GM23338 (cell line): Measurements from ENCODE around the gene GPR142. TPM values are rescaled to one million over a fixed set of nuclear protein-coding genes. Genes with fewer than 3 reads are reported as not detected.

Experiments
- ATAC-seq: fragments of 200-7000 bp; cut with Tn5 transposase; 3 replicates; pipeline ENCODE4 v1.9.1; 2020
- DNase-seq: peaks from one replicate; pipeline ENCODE4 v3.0.0-alpha.2; 2015; ENCODE audit warnings: low spot score
- H2AFZ ChIP-seq: fragments of 200-600 bp; sonication (generic); 2 replicates; pipeline ENCODE4 v1.8.0; 2016; ENCODE audit warnings: antibody characterized with exemption, mild to moderate bottlenecking, moderate library complexity
- H3F3A ChIP-seq: fragments of 200-600 bp; sonication (generic); replicated peaks from 2 replicates; pipeline ENCODE4 v1.8.0; 2017; ENCODE audit warnings: antibody characterized with exemption, mixed run types, low read depth
- H3K27ac ChIP-seq: fragments of 200-600 bp; sonication (generic); 2 replicates; pipeline ENCODE4 v1.6.1; 2016; ENCODE audit warnings: low read depth
- H3K27me3 ChIP-seq: fragments of 200-600 bp; sonication (generic); 2 replicates; pipeline ENCODE4 v1.8.0; 2016; ENCODE audit warnings: mild to moderate bottlenecking, mixed run types, moderate library complexity; ENCODE audit not compliant: insufficient read depth
- H3K36me3 ChIP-seq: fragments of 200-600 bp; sonication (generic); 2 replicates; pipeline ENCODE4 v1.8.0; 2016; ENCODE audit warnings: mild to moderate bottlenecking; ENCODE audit not compliant: insufficient read depth
- H3K4me1 ChIP-seq: fragments of 200-600 bp; sonication (generic); 2 replicates; pipeline ENCODE4 v1.8.0; 2016; ENCODE audit warnings: mild to moderate bottlenecking, moderate library complexity; ENCODE audit not compliant: insufficient read depth
- H3K4me2 ChIP-seq: fragments of 200-600 bp; sonication (generic); 2 replicates; pipeline ENCODE4 v1.7.1; 2017; ENCODE audit warnings: mixed run types
- H3K4me3 ChIP-seq: fragments of 200-600 bp; sonication (generic); 2 replicates; pipeline ENCODE4 v1.6.1; 2016; ENCODE audit warnings: mixed run types
- H3K79me2 ChIP-seq: fragments of 200-600 bp; sonication (generic); replicated peaks from 2 replicates; pipeline ENCODE4 v1.8.0; 2017; ENCODE audit warnings: mild to moderate bottlenecking; ENCODE audit not compliant: insufficient read depth
- H3K9me2 ChIP-seq: fragments of 200-600 bp; sonication (generic); 2 replicates; pipeline ENCODE4 v1.8.0; 2017; ENCODE audit not compliant: insufficient read depth
- H4K20me1 ChIP-seq: fragments of 200-600 bp; sonication (generic); replicated peaks from 2 replicates; pipeline ENCODE4 v1.8.0; 2017; ENCODE audit warnings: mild to moderate bottlenecking; ENCODE audit not compliant: insufficient read depth
- H3K27ac Mint-ChIP-seq: 2 replicates; pipeline ENCODE4 v1.8.0; 2020; ENCODE audit warnings: inconsistent platforms, mild to moderate bottlenecking, moderate library complexity, mixed read lengths
- H3K27me3 Mint-ChIP-seq: 3 replicates; pipeline ENCODE4 v1.8.0; 2022; ENCODE audit warnings: low read depth, mild to moderate bottlenecking, moderate library complexity, mixed read lengths, inconsistent platforms; ENCODE audit not compliant: insufficient read depth, poor library complexity
- H3K36me3 Mint-ChIP-seq: 3 replicates; pipeline ENCODE4 v1.8.0; 2021; ENCODE audit warnings: low read depth, mild to moderate bottlenecking, inconsistent platforms, moderate library complexity, mixed read lengths
- H3K4me1 Mint-ChIP-seq: 3 replicates; pipeline ENCODE4 v1.8.0; 2020; ENCODE audit warnings: mild to moderate bottlenecking, inconsistent platforms, mixed read lengths
- H3K4me3 Mint-ChIP-seq: 3 replicates; pipeline ENCODE4 v1.8.0; 2021; ENCODE audit warnings: moderate library complexity, mild to moderate bottlenecking, inconsistent platforms, mixed read lengths
- H3K9me3 Mint-ChIP-seq: 3 replicates; pipeline ENCODE4 v1.8.0; 2020; ENCODE audit warnings: moderate library complexity, mild to moderate bottlenecking, inconsistent platforms, mixed read lengths
- CREB1 ChIP-seq: fragments of 250-450 bp; sonication (Bioruptor Pico); IDR thresholded peaks from 2 replicates; pipeline ENCODE4 v1.5.0; 2020; ENCODE audit warnings: low read depth, mild to moderate bottlenecking, moderate library complexity
- EZH2 ChIP-seq: fragments of 200-600 bp; sonication (generic); IDR thresholded peaks from one replicate; pipeline ENCODE4 v1.8.0; 2017; ENCODE audit warnings: antibody characterized with exemption, mild to moderate bottlenecking, low read depth; ENCODE audit not compliant: unreplicated experiment
- JUNB ChIP-seq: IDR thresholded peaks from one replicate; pipeline ENCODE4 v1.6.1; 2016; ENCODE audit warnings: antibody characterized with exemption; ENCODE audit not compliant: unreplicated experiment
- NANOG ChIP-seq: IDR thresholded peaks from 2 replicates; pipeline ENCODE4 v1.6.1; 2016; ENCODE audit warnings: antibody characterized with exemption, borderline replicate concordance
- POLR2AphosphoS5 ChIP-seq: IDR thresholded peaks from 2 replicates; pipeline ENCODE4 v1.6.1; 2016; ENCODE audit warnings: antibody characterized with exemption, low read depth
- STAT1 ChIP-seq: IDR thresholded peaks from one replicate; pipeline ENCODE4 v1.6.1; 2016; ENCODE audit warnings: antibody characterized with exemption; ENCODE audit not compliant: unreplicated experiment
- ZNF331 ChIP-seq: fragments of 250-450 bp; sonication (Bioruptor Pico); IDR thresholded peaks from 2 replicates; pipeline ENCODE4 v1.5.0; 2020; ENCODE audit warnings: low read depth, mild to moderate bottlenecking, moderate library complexity
- polyA plus RNA-seq: library from polyadenylated mRNA; unstranded; fragments of >200 nt; fragmentation: Nextera tagmentation; extraction: Ambion mirVana; gene quantifications from 2 replicates; pipeline ENCODE4 v1.2.1, GENCODE V29; 2016
- total RNA-seq: library from RNA; depleted of rRNA; stranded (reverse); fragments of >200 nt; shearing (Covaris generic); gene quantifications from 2 replicates; pipeline ENCODE4 v1.2.3, GENCODE V29; 2014
- TF ChIP-seq, protein P1 (sequence below): IDR thresholded peaks from one replicate; pipeline ENCODE4 v1.6.1; 2018; ENCODE audit warnings: antibody characterized with exemption; ENCODE audit not compliant: unreplicated experiment
- TF ChIP-seq, protein P2 (sequence below): IDR thresholded peaks from 2 replicates; pipeline ENCODE4 v1.6.1; 2016; ENCODE audit warnings: antibody characterized with exemption
- TF ChIP-seq, protein P3 (sequence below), 2 experiments: fragments of 200-600 bp in 1 of 2; sonication (generic) in 1 of 2; conservative IDR thresholded peaks; 2 replicates each; pipeline versions ENCODE4 v1.5.1 to v1.6.1; 2016 to 2017; ENCODE audit warnings: antibody characterized with exemption in 2 of 2, low read depth in 2 of 2, mild to moderate bottlenecking in 2 of 2, moderate library complexity in 1 of 2

GPR142 gene
- total and polyA plus RNA-seq, 2 experiments from 2014 or later = not detected

DNA sequence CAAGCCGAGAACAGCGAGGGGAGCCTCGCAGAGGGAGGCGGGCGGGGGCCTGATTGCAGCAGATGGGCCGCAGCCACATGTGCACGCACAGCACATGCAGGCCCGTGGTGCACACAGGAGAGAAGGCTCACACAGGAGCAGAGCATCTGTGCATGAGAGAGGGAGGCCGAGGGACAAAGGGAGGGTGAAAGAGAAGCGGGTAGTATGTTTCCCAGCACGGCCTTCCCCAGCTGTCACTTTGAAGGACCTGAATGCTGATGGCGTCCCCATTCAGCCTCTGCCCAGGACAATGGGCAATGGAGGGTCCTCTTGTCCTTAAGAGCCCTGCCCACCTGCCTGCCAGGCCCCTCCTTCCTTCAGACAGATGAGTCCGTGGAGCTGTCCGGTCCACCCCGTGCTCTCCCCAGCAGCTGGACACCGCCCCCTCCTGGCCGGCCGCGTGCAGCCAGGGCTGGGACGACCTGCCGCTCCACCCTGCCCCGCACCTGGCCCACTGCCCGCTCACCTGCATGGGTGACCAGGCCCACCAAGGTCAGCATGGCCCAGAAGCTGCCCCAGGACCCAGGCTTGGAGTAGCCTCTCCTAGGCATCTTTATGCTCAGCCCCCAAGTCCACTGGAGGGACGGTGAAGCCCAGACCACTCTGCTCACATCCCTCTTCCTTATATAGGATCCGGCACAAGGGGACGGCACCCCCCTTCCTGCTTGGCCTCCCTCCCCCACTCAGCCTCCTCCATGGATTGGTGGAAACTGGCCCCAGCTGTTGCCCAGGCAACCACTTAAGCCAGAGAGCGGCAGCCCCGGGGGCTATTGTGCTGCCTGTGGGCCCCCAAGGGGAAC lies 5.9 kb upstream of the GPR142 start, which contains the start of gene BTBD17 (continued):
- TF ChIP-seq, protein P1, sequence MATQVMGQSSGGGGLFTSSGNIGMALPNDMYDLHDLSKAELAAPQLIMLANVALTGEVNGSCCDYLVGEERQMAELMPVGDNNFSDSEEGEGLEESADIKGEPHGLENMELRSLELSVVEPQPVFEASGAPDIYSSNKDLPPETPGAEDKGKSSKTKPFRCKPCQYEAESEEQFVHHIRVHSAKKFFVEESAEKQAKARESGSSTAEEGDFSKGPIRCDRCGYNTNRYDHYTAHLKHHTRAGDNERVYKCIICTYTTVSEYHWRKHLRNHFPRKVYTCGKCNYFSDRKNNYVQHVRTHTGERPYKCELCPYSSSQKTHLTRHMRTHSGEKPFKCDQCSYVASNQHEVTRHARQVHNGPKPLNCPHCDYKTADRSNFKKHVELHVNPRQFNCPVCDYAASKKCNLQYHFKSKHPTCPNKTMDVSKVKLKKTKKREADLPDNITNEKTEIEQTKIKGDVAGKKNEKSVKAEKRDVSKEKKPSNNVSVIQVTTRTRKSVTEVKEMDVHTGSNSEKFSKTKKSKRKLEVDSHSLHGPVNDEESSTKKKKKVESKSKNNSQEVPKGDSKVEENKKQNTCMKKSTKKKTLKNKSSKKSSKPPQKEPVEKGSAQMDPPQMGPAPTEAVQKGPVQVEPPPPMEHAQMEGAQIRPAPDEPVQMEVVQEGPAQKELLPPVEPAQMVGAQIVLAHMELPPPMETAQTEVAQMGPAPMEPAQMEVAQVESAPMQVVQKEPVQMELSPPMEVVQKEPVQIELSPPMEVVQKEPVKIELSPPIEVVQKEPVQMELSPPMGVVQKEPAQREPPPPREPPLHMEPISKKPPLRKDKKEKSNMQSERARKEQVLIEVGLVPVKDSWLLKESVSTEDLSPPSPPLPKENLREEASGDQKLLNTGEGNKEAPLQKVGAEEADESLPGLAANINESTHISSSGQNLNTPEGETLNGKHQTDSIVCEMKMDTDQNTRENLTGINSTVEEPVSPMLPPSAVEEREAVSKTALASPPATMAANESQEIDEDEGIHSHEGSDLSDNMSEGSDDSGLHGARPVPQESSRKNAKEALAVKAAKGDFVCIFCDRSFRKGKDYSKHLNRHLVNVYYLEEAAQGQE = no peak
- TF ChIP-seq JUNB (no peak), NANOG (0 out of 2 replicates have a peak, but pooled peaks have one; percentile 12), CREB1 (CRISPR knock-in tag) (no peak), EZH2 (no peak), ZNF331 (CRISPR knock-in tag) (no peak), STAT1 (no peak)
- TF ChIP-seq, protein P2, sequence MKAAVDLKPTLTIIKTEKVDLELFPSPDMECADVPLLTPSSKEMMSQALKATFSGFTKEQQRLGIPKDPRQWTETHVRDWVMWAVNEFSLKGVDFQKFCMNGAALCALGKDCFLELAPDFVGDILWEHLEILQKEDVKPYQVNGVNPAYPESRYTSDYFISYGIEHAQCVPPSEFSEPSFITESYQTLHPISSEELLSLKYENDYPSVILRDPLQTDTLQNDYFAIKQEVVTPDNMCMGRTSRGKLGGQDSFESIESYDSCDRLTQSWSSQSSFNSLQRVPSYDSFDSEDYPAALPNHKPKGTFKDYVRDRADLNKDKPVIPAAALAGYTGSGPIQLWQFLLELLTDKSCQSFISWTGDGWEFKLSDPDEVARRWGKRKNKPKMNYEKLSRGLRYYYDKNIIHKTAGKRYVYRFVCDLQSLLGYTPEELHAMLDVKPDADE = no peak

GRCh38 chr17:74362069-74362405 lies 5.3 kb upstream of the GPR142 start:
- DNase-seq = no peak
- Histone ChIP-seq H3K27ac (no peak overlapping the region), H3K9me2 (no peaks in the 10 kb centered on the region), H3F3A (no peaks in the 10 kb centered on the region), H3K4me3 (peak overlapping the region; percentile 51), H4K20me1 (no peaks in the 10 kb centered on the region), H3K36me3 (no peaks in the 10 kb centered on the region), H3K79me2 (no peaks in the 10 kb centered on the region), H3K4me1 (peaks cover 14% of the 10 kb centered on the region), H2AFZ (peak overlapping the region; percentile 87; the same call in 1 of the 2 replicates), H3K27me3 (peaks cover 12% of the 10 kb centered on the region), H3K4me2 (peak overlapping the region; percentile 78)
- TF ChIP-seq, protein P3, sequence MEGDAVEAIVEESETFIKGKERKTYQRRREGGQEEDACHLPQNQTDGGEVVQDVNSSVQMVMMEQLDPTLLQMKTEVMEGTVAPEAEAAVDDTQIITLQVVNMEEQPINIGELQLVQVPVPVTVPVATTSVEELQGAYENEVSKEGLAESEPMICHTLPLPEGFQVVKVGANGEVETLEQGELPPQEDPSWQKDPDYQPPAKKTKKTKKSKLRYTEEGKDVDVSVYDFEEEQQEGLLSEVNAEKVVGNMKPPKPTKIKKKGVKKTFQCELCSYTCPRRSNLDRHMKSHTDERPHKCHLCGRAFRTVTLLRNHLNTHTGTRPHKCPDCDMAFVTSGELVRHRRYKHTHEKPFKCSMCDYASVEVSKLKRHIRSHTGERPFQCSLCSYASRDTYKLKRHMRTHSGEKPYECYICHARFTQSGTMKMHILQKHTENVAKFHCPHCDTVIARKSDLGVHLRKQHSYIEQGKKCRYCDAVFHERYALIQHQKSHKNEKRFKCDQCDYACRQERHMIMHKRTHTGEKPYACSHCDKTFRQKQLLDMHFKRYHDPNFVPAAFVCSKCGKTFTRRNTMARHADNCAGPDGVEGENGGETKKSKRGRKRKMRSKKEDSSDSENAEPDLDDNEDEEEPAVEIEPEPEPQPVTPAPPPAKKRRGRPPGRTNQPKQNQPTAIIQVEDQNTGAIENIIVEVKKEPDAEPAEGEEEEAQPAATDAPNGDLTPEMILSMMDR (conservative IDR thresholded peaks at IDR 0.05; ENCODE audit: low read depth in 2 of 2) = no peak
- TF ChIP-seq, protein P1 = no peak
- TF ChIP-seq STAT1 = no peak
- TF ChIP-seq JUNB = no peak
- no peak for TF ChIP-seq POLR2AphosphoS5
- no peak for TF ChIP-seq EZH2
- ATAC-seq = peak; percentile 20
- H3K36me3 Mint-ChIP-seq = peaks cover 6% of the 10 kb centered on the region; the same call in 2 of the 3 replicates
- H3K27ac Mint-ChIP-seq = peak overlapping the region; percentile 84; the same call in 1 of the 2 replicates
- peaks cover 35% of the 10 kb centered on the region for H3K4me1 Mint-ChIP-seq
- H3K9me3 Mint-ChIP-seq = no peaks in the 10 kb centered on the region
- H3K4me3 Mint-ChIP-seq = peak overlapping the region; percentile 72
- H3K27me3 Mint-ChIP-seq = peaks cover 22% of the 10 kb centered on the region
